Stromal cell of bone marrow (primary cell): Measurements from ENCODE around the gene TMEM176B.

Experiments
- DNase-seq: peaks from one replicate; pipeline ENCODE4 v3.0.0-alpha.2; 2012; ENCODE audit warnings: low read depth

Gene TMEM176B

GRCh38 chr7:150751702-150752101 lies 48.5 kb downstream of the TMEM176B start:
- no peak for DNase-seq

DNA sequence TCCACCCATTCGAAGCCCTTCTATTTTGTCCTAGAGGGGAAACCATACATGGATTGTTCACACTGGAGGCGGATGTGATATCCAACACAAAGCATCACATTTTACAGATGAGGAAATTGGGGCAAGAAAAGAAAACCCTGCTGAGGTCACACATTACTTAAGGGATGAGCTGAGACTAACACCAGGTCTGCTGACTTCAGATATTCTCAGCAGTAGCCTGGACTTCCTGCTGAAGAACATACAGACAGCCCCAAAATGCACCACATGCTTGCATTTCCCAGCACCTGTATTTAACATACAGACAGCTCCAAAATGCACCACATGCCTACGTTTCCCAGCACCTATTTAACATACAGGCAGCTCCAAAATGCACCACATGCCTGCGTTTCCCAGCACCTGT lies 51.8 kb downstream of the TMEM176B start:
- no peak for DNase-seq

DNA sequence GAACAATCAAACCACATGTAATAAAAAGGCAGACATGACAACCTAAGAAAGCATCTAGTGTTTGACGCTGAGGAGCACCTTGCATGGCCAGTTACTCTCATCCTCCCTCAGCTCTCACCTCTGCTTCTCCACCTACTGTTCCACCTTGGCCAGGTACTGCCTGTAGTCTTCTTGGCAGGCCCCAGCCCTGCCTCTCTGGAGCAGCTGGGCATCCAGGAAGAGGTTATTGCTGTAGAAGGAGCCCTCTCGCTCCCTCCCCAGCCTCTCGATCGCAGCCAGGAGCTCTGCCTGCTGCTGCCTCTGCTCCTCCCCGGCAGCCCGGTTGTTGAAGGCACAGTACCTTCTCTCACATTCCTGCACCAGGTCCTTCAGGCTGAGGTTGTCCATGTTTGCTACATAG lies 53.2 kb downstream of the TMEM176B start:
- DNase-seq, result no peak

GRCh38 chr7:150745876-150746275 lies 54.3 kb downstream of the TMEM176B start:
- DNase-seq, result no peak

GRCh38 chr7:150745086-150745485 lies 55.1 kb downstream of the TMEM176B start:
- DNase-seq, result no peak

GRCh38 chr7:150744041-150744656 lies 56.0 kb downstream of the TMEM176B start:
- no peak for DNase-seq

- no peak for DNase-seq
Measured at GRCh38 chr7:150742286-150742968, 57.7 kb downstream of the TMEM176B start.
